Measurements from ENCODE around the gene EID2.

EID2 gene

GRCh38 chr19:39517432-39517831, 22.5 kb downstream of the EID2 start:
- Histone ChIP-seq H3K4me2 (ENCODE audit: low read length) (no peak overlapping the region), H3K27me3 (ENCODE audit: control insufficient read depth, low read length) (peaks cover 37% of the 10 kb centered on the region), H4K20me1 (ENCODE audit: control insufficient read depth, insufficient read depth, low read depth, low read length) (no peaks in the 10 kb centered on the region), H3K27ac (ENCODE audit: low read depth, low read length) (no peak overlapping the region), H3K4me3 (ENCODE audit: low read length) (no peak overlapping the region), H3F3A (ENCODE audit: control insufficient read depth, insufficient read depth) (no peaks in the 10 kb centered on the region), H3K36me3 (ENCODE audit: control insufficient read depth, low read length) (no peaks in the 10 kb centered on the region), H3K4me1 (ENCODE audit: control insufficient read depth, low read length) (peaks cover 30% of the 10 kb centered on the region), H3K9me3 (ENCODE audit: control insufficient read depth, insufficient read depth, low read length) (no peaks in the 10 kb centered on the region), H3K9me2 (replicated peaks; ENCODE audit: control insufficient read depth, low read length) (no peaks in the 10 kb centered on the region), H3K79me2 (ENCODE audit: control insufficient read depth, low read length) (no peaks in the 10 kb centered on the region)
- no peak for TF ChIP-seq EZH2phosphoT487 (IDR thresholded peaks at IDR 0.05; ENCODE audit: borderline replicate concordance, low read length)
- TF ChIP-seq CTCF (IDR thresholded peaks at IDR 0.05; ENCODE audit: low read depth, low read length, poor library complexity, severe bottlenecking): no peak

- no peak overlapping the region for H3K27ac ChIP-seq (ENCODE audit: low read depth, low read length)
- H4K20me1 ChIP-seq (ENCODE audit: control insufficient read depth, insufficient read depth, low read depth, low read length): no peaks in the 10 kb centered on the region
- no peak for TF ChIP-seq CTCF (IDR thresholded peaks at IDR 0.05; ENCODE audit: low read depth, low read length, poor library complexity, severe bottlenecking)
- no peak for TF ChIP-seq EZH2phosphoT487 (IDR thresholded peaks at IDR 0.05; ENCODE audit: borderline replicate concordance, low read length)
- no peaks in the 10 kb centered on the region for H3K36me3 ChIP-seq (ENCODE audit: control insufficient read depth, low read length)
- no peaks in the 10 kb centered on the region for H3K9me2 ChIP-seq (replicated peaks; ENCODE audit: control insufficient read depth, low read length)
- no peaks in the 10 kb centered on the region for H3K79me2 ChIP-seq (ENCODE audit: control insufficient read depth, low read length)
- H3K4me1 ChIP-seq (ENCODE audit: control insufficient read depth, low read length): peaks cover 30% of the 10 kb centered on the region
- no peak overlapping the region for H3K4me3 ChIP-seq (ENCODE audit: low read length)
- H3K9me3 ChIP-seq (ENCODE audit: control insufficient read depth, insufficient read depth, low read length): no peaks in the 10 kb centered on the region
- no peaks in the 10 kb centered on the region for H3F3A ChIP-seq (ENCODE audit: control insufficient read depth, insufficient read depth)
- H3K27me3 ChIP-seq (ENCODE audit: control insufficient read depth, low read length): peaks cover 37% of the 10 kb centered on the region
- peak overlapping the region; percentile 33; the same call in 1 of the 2 replicates for H3K4me2 ChIP-seq (ENCODE audit: low read length)
These were observed 23.7 kb downstream of the EID2 start for GRCh38 chr19:39516270-39516669.

DNA sequence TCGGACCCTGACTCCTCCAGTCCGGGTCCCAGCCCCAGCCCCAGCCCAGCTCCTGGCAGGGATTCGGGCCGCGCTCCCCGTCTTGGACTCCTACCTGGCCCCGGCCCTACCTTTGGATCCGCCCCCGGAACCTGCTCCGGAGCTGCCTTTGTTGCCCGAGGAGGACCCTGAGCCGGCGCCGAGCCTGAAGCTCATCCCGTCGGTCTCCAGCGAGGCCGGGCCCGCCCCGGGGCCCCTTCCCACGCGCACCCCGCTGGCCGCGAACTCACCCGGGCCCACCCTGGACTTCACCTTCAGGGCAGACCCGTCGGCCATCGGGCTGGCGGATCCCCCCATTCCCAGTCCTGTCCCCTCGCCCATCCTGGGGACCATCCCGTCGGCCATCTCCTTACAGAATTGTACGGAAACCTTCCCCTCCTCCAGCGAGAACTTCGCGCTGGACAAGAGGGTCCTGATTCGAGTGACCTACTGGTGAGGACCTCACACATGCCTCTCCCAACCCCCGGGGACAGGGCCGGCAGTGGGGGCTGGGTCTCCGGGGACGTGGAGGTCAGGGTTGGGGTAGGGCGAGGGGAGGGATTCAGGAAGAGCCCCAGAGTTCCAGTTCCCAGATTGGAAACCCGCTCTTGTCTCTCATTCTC, 24.3 kb downstream of the EID2 start:
- H4K20me1 ChIP-seq (ENCODE audit: control insufficient read depth, insufficient read depth, low read depth, low read length): no peaks in the 10 kb centered on the region
- H3K4me2 ChIP-seq (ENCODE audit: low read length): peak overlapping the region; percentile 35
- H3K4me3 ChIP-seq (ENCODE audit: low read length): no peak overlapping the region
- no peaks in the 10 kb centered on the region for H3K9me3 ChIP-seq (ENCODE audit: control insufficient read depth, insufficient read depth, low read length)
- no peak overlapping the region for H3K27ac ChIP-seq (ENCODE audit: low read depth, low read length)
- peaks cover 30% of the 10 kb centered on the region for H3K4me1 ChIP-seq (ENCODE audit: control insufficient read depth, low read length)
- no peaks in the 10 kb centered on the region for H3K9me2 ChIP-seq (replicated peaks; ENCODE audit: control insufficient read depth, low read length)
- H3K79me2 ChIP-seq (ENCODE audit: control insufficient read depth, low read length): no peaks in the 10 kb centered on the region
- H3K36me3 ChIP-seq (ENCODE audit: control insufficient read depth, low read length): no peaks in the 10 kb centered on the region
- H3K27me3 ChIP-seq (ENCODE audit: control insufficient read depth, low read length): peaks cover 37% of the 10 kb centered on the region
- TF ChIP-seq CTCF (IDR thresholded peaks at IDR 0.05; ENCODE audit: low read depth, low read length, poor library complexity, severe bottlenecking): no peak
- no peak for TF ChIP-seq EZH2phosphoT487 (IDR thresholded peaks at IDR 0.05; ENCODE audit: borderline replicate concordance, low read length)
- H3F3A ChIP-seq (ENCODE audit: control insufficient read depth, insufficient read depth): no peaks in the 10 kb centered on the region
